ENCODE measurements around the gene CRAMP1.

CRAMP1 gene

DNA sequence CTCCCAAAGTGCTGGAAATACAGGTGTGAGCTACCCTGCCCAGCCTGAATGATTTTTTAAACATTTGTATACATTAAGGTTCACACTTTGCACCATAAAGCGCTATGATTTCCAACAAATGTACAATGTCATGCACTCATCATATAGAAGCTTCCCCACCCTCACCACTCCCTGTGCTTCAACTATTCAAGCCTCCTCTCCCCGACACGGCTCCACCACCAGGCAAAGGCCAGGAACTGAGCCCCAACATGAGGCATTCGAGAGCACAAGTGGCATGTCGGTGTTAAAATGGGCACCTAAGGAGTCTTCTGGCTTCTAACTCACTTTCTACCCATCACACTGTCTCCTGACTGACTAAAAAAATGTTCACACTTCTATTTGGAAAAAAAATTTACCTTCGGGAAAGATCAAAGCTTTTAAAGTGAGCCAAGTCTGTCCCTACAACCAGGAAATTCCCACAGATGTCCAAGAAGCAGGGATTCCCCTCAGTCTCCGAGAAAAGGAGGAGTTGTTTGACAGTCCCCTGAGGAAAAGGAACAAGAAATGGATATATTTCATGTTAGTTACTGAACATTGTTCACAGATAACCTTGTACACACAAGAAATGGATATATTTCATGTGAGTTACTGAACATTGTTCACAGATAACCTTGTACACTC, 41.0 kb upstream of the CRAMP1 start:
- no peak overlapping the region for H3K4me3 ChIP-seq (ENCODE audit: low read depth, low read length)
- TF ChIP-seq, protein P1, sequence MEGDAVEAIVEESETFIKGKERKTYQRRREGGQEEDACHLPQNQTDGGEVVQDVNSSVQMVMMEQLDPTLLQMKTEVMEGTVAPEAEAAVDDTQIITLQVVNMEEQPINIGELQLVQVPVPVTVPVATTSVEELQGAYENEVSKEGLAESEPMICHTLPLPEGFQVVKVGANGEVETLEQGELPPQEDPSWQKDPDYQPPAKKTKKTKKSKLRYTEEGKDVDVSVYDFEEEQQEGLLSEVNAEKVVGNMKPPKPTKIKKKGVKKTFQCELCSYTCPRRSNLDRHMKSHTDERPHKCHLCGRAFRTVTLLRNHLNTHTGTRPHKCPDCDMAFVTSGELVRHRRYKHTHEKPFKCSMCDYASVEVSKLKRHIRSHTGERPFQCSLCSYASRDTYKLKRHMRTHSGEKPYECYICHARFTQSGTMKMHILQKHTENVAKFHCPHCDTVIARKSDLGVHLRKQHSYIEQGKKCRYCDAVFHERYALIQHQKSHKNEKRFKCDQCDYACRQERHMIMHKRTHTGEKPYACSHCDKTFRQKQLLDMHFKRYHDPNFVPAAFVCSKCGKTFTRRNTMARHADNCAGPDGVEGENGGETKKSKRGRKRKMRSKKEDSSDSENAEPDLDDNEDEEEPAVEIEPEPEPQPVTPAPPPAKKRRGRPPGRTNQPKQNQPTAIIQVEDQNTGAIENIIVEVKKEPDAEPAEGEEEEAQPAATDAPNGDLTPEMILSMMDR (IDR thresholded peaks at IDR 0.05; ENCODE audit: borderline replicate concordance, insufficient read depth, low read depth, low read length), result no peak

DNA sequence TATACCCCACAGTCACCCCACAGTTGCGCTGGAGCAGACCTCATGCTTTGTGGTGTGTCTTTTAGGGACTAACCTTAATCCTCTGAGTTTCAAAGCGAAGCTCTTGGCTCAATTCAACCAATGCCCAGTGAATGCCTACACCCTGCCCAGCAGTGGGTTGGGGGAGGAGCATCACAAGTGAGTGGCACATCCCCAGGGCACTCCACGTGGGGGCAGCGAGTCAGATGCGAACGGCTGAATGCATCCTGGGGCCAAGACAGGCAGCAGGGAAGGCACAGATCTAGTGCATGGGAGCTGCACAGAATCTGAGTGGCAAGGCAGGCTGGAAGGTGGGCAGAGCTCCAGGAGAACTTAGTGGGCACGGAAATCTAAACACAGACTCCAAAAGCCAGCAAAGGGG, 39.5 kb upstream of the CRAMP1 start:
- no peak overlapping the region for H3K4me3 ChIP-seq (ENCODE audit: low read depth, low read length)
- TF ChIP-seq, protein P1 (IDR thresholded peaks at IDR 0.05; ENCODE audit: borderline replicate concordance, insufficient read depth, low read depth, low read length), result no peak

DNA sequence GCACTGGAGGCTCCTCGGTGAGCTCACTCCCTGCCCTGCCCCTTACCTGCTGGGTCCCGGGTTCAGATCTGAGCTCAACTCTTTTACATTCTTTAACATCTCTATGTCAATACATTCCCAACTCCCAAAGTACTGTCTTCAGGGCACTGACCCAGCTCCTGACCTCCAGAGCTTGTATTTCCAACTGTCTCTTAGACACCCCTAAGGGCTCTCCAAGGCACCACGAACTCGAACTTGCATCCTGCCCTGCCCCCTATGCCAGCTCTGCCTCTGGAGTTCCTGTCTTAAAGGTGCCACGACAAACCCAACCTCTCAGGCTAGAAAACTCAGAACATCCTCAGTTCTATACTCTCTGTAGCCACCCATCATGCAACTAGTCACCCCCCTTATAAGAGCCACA, 38.9 kb upstream of the CRAMP1 start:
- TF ChIP-seq, protein P1 (IDR thresholded peaks at IDR 0.05; ENCODE audit: borderline replicate concordance, insufficient read depth, low read depth, low read length), result no peak
- H3K4me3 ChIP-seq (ENCODE audit: low read depth, low read length), result no peak overlapping the region

DNA sequence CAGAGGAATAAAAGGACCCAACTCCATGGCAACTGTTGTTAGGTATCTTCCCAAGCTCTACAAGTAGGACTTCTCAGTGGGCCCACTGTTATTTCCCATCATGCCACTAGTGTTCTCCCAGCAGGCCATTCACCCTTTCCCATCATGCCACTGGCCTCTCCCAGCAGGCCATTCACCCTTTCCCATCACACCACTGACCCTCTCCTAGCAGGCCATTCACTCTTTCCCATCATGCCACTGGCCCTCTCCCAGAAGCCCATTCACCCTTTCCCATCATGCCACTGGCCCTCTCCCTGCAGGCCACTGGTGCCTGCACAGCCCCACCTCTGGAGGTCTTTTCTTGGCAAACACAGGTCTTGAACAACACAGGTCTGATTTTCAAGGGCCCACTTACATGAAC, 36.6 kb upstream of the CRAMP1 start:
- no peak overlapping the region for H3K4me3 ChIP-seq (ENCODE audit: low read depth, low read length)
- TF ChIP-seq, protein P1 (IDR thresholded peaks at IDR 0.05; ENCODE audit: borderline replicate concordance, insufficient read depth, low read depth, low read length), result no peak

DNA sequence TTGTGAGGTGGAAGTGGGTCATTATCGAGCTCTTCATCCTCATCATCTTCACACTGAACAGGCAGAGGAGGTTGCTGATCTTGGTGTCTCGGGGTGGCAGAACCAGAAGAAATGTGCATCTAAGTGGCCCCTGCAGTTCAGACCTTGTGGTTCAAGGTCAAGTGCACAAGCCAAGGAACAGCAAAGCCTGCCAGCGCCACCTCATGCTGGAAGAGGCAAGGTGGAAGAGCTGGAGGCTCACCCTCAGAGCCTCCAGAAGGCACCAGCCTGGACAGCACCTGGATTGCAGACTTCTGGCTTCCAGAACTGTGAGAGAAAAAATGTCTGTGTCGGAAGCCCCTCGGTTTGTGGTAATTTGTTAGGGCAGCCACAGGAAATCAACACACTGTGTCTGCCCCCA, 32.9 kb upstream of the CRAMP1 start:
- TF ChIP-seq, protein P1 (IDR thresholded peaks at IDR 0.05; ENCODE audit: borderline replicate concordance, insufficient read depth, low read depth, low read length), result no peak
- no peak overlapping the region for H3K4me3 ChIP-seq (ENCODE audit: low read depth, low read length)

DNA sequence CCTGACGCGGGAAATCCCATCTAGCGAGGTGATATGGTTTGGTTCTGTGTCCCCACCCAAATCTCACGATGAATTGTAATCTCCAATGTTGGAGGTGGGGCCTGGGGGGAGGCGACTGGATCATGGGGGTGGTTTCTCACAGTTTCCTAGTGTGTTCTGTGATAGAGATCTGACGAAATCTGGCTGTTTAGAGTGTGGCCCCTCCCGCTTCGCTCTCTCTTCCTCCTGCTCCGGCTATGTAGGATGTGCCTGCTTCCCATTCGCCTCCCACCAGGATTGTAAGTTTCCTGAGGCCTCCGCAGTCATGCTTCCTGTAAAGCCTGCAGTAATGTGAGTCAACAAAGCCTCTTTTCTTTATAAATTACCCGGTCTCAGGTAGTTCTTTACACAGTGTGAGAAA, 31.9 kb upstream of the CRAMP1 start:
- TF ChIP-seq, protein P1 (IDR thresholded peaks at IDR 0.05; ENCODE audit: borderline replicate concordance, insufficient read depth, low read depth, low read length), result no peak
- H3K4me3 ChIP-seq (ENCODE audit: low read depth, low read length), result no peak overlapping the region

DNA sequence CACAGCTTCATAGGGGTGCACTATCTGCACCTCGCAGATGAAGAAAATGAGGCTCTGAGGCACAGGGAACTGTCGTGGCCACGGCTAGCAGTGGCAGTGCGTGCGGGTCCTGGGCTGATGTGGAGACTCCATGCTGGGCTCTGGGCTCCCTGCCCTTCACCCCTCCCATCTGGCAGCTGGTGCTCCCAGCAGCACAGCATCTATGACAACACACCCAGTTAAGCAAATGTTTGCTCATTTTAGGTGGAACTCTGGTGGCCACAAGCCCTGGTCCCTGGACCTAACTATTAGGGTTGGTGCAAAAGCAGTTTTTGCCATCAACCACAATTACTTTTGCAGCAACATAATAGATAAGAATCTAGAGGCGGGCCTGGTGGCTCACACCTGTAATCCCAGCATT, 31.2 kb upstream of the CRAMP1 start:
- H3K4me3 ChIP-seq (ENCODE audit: low read depth, low read length), result no peak overlapping the region
- TF ChIP-seq, protein P1 (IDR thresholded peaks at IDR 0.05; ENCODE audit: borderline replicate concordance, insufficient read depth, low read depth, low read length), result no peak

All from GM12875 (cell line).